Gastrocnemius medialis (tissue), 4 donors: ENCODE measurements around the gene GSG1L.

Experiments
- CTCF ChIP-seq, 5 experiments: fragments of 450-650 bp in 3 of 5; fragments of 200-600 bp in 2 of 5; sonication (generic) in 2 of 5; IDR thresholded peaks in 4 of 5; conservative IDR thresholded peaks in 1 of 5; 1 replicate in 4 of 5; 2 replicates in 1 of 5; pipeline ENCODE4 v1.5.1; 2016 to 2019; ENCODE audit warnings: antibody characterized with exemption in 5 of 5, mild to moderate bottlenecking in 3 of 5, moderate library complexity in 3 of 5
- POLR2A ChIP-seq, 2 donors: fragments of 450-650 bp; IDR thresholded peaks; one replicate each; pipeline ENCODE4 v1.6.1; 2017; ENCODE audit warnings: antibody characterized with exemption in 2 of 2, mild to moderate bottlenecking in 2 of 2, moderate library complexity in 2 of 2

- TF ChIP-seq CTCF (IDR thresholded peaks at IDR 0.05 in 4 of 5, conservative IDR thresholded peaks at IDR 0.05 in 1 of 5) (no peak), POLR2A (IDR thresholded peaks at IDR 0.05) (no peak)
These were observed 240.5 kb downstream of the GSG1L start for GRCh38 chr16:27822996-27823395.
